Spleen (tissue), 7 donors: ENCODE data around the gene PASD1.

ENCODE experiments used
- POLR2A ChIP-seq, 3 donors: fragments of 450-650 bp; IDR thresholded peaks; one replicate each; pipeline ENCODE4 v1.5.1; 2017; ENCODE audit warnings: antibody characterized with exemption in 3 of 3, mild to moderate bottlenecking in 1 of 3
- POLR2AphosphoS5 ChIP-seq, 3 donors: sonication (generic); formaldehyde crosslinking; IDR thresholded peaks; one replicate each; pipeline ENCODE4 v1.5.1; 2017; ENCODE audit warnings: antibody characterized with exemption in 3 of 3
- TF ChIP-seq, protein P1 (sequence below), 11 experiments: fragments of 200-600 bp in 7 of 11; fragments of 450-650 bp in 4 of 11; sonication (generic) in 4 of 11; IDR thresholded peaks in 8 of 11; conservative IDR thresholded peaks in 3 of 11; 1 replicate in 7 of 11; 2 replicates in 4 of 11; pipeline versions ENCODE4 v1.4.0 to v1.8.0; 2016 to 2021; ENCODE audit warnings: antibody characterized with exemption in 11 of 11, inconsistent platforms in 4 of 11, mild to moderate bottlenecking in 1 of 11
- donor health status: DM: no; HTN: no; CAD: no; lungs with moderate emphysema.
- donor health status: DM: no; HTN: no; CAD: no.
- donor health status: DM: no; HTN: no; CAD: no.

DNA sequence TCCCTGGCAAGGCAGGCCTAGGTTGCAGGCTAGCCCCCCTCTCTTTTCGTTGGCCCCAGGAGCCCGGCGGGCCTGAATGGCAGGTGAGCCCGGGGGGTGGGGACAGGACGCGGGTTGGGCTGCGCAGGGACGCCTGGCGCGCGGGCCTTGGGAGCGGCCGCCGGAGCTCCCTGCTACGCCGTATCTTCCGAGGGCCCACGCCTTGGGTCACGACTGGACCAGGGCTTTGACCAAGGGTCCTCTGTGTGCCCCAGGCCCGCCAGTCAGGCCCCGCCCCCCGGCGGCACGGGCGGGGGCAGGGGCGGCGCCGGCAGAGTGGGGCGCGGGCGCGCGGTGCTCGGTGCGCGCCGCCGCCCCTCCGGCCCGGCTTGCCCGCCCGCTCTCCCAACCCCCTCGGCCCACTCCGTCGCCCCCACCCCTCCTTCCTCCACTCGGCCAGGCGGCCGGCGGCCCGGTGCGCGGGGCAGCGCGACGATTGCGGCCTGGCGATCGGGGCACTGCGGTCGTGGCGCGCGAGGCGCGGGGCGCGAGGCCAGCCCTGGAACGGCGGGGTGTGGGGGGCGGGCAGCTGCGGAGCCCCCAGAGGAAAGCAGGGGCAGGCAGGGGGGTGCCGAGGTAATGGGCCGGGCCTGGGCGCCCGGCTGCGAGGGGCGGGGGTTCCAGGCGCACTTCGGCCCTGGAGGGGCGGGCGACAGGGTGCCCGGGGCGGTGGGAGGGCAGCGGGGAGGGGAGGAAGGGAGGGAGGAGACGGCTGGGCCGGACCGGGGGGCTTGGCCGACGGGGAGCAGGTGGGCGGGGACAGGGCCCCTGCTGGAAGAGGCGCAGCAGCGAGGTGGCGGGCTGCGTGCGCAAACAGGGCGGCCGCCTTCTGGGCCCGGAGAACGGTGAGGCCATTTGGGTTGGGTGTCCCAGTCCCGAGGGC, 131.4 kb downstream of the PASD1 start, which contains the start of gene PRRG3:
- TF ChIP-seq, protein P1, sequence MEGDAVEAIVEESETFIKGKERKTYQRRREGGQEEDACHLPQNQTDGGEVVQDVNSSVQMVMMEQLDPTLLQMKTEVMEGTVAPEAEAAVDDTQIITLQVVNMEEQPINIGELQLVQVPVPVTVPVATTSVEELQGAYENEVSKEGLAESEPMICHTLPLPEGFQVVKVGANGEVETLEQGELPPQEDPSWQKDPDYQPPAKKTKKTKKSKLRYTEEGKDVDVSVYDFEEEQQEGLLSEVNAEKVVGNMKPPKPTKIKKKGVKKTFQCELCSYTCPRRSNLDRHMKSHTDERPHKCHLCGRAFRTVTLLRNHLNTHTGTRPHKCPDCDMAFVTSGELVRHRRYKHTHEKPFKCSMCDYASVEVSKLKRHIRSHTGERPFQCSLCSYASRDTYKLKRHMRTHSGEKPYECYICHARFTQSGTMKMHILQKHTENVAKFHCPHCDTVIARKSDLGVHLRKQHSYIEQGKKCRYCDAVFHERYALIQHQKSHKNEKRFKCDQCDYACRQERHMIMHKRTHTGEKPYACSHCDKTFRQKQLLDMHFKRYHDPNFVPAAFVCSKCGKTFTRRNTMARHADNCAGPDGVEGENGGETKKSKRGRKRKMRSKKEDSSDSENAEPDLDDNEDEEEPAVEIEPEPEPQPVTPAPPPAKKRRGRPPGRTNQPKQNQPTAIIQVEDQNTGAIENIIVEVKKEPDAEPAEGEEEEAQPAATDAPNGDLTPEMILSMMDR (IDR thresholded peaks at IDR 0.05 in 8 of 11, conservative IDR thresholded peaks at IDR 0.05 in 3 of 11), result no peak
- no peak for TF ChIP-seq POLR2A (IDR thresholded peaks at IDR 0.05)
- TF ChIP-seq POLR2AphosphoS5 (IDR thresholded peaks at IDR 0.05), result no peak
